SH-SY5Y (cell line): ENCODE results near the gene RASGRF2.

Experiments
- GATA2 ChIP-seq: IDR thresholded peaks from 2 replicates; pipeline ENCODE4 v1.6.1; 2011; ENCODE audit warnings: mild to moderate bottlenecking, low read depth, low read length
- GATA3 ChIP-seq: IDR thresholded peaks from 2 replicates; pipeline ENCODE4 v1.6.1; 2011; ENCODE audit warnings: low read depth, mild to moderate bottlenecking, low read length, moderate library complexity

GRCh38 chr5:81171769-81172168 lies 211.6 kb downstream of the RASGRF2 start:
- TF ChIP-seq GATA2: no peak
- no peak for TF ChIP-seq GATA3
